Measurements from ENCODE around the gene SLC16A9.
A peak's percentile ranks its signal among the peaks of the same experiment; 100 is the strongest.

SLC16A9 gene

DNA sequence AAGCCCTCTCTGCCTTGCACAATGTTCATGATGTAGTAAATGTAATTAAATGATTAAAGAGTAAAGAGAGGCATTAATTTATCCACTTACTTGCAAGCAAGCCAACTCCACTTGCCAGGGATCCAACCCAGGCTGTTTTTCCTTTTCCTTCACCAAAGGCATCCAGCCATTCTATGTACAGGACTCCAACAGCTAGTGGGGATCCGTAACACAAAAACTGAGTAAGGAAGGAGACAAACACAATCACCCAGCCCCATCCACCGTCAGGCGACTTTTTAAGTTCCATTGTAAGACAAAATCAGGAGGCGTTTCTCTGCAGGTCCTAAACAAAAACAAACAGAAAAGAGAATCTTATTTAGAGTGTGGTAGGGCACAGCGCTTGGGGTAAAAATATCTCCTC, 25.6 kb downstream of the SLC16A9 start:
- no peak overlapping the region for H3K27ac ChIP-seq (ENCODE audit: low read length, poor library complexity, severe bottlenecking)
- 100% methylated on average over 1 of the region's 5 CpGs for WGBS
- H3K4ac ChIP-seq (ENCODE audit: low read depth in 1 of 2, low read length in 2 of 2), result no peak overlapping the region

GRCh38 chr10:59682986-59683937, 26.4 kb downstream of the SLC16A9 start:
- no peaks in the 10 kb centered on the region for H3K79me1 ChIP-seq (replicated peaks; ENCODE audit: low read length, poor library complexity, severe bottlenecking)
- no peak overlapping the region for H2BK15ac ChIP-seq (ENCODE audit: low read depth, poor library complexity, severe bottlenecking)
- no peak overlapping the region for H3K14ac ChIP-seq (ENCODE audit: low read length in 2 of 2)
- H3K9me3 ChIP-seq (ENCODE audit: control insufficient read depth, low read length), result no peaks in the 10 kb centered on the region
- H3K9ac ChIP-seq (ENCODE audit: low read length), result no peak overlapping the region
- H2BK5ac ChIP-seq (ENCODE audit: low read depth, low read length, poor library complexity, severe bottlenecking), result no peak overlapping the region
- H2BK120ac ChIP-seq (ENCODE audit: low read depth, low read length), result no peak overlapping the region
- H3K36me3 ChIP-seq (ENCODE audit: control insufficient read depth in 1 of 2, insufficient read depth in 2 of 2, low read depth in 1 of 2, low read length in 2 of 2), result no peaks in the 10 kb centered on the region
- no peak overlapping the region for H4K8ac ChIP-seq (ENCODE audit: low read length)
- no peak overlapping the region for H3K4me3 ChIP-seq (ENCODE audit: insufficient read depth in 1 of 2, low read depth in 1 of 2, low read length in 2 of 2)
- no peak overlapping the region for H3K18ac ChIP-seq (ENCODE audit: low read depth in 1 of 2, low read length in 2 of 2)
- H4K91ac ChIP-seq (ENCODE audit: low read length), result no peak overlapping the region
- no peak overlapping the region for H3K4me2 ChIP-seq (ENCODE audit: low read length, poor library complexity, severe bottlenecking)
- no peak for DNase-seq
- no peak overlapping the region for H3K4ac ChIP-seq (ENCODE audit: low read depth in 1 of 2, low read length in 2 of 2)
- H3K4me1 ChIP-seq (ENCODE audit: control insufficient read depth, insufficient read depth, low read depth, low read length), result no peaks in the 10 kb centered on the region
- no peak overlapping the region for H3K23ac ChIP-seq (ENCODE audit: low read length in 2 of 2)
- H2AFZ ChIP-seq (ENCODE audit: low read depth, low read length), result no peak overlapping the region
- 100% methylated on average over 2 of the region's 2 CpGs for WGBS
- no peak overlapping the region for H2BK12ac ChIP-seq (ENCODE audit: low read length in 2 of 2)
- H2AK5ac ChIP-seq (ENCODE audit: low read length, severe bottlenecking), result no peak overlapping the region
- no peaks in the 10 kb centered on the region for H3K27me3 ChIP-seq (ENCODE audit: control insufficient read depth in 1 of 2, insufficient read depth in 1 of 2, low read length in 2 of 2)
- H3K27ac ChIP-seq (ENCODE audit: low read length, poor library complexity, severe bottlenecking), result no peak overlapping the region

More for the DNA sequence above, 25.6 kb downstream of the SLC16A9 start:
- no peaks in the 10 kb centered on the region for H3K36me3 ChIP-seq (ENCODE audit: control insufficient read depth in 1 of 2, insufficient read depth in 2 of 2, low read depth in 1 of 2, low read length in 2 of 2)
- H4K91ac ChIP-seq (ENCODE audit: low read length), result no peak overlapping the region
- H2AFZ ChIP-seq (ENCODE audit: low read depth, low read length), result no peak overlapping the region
- no peak overlapping the region for H2BK5ac ChIP-seq (ENCODE audit: low read depth, low read length, poor library complexity, severe bottlenecking)
- no peak overlapping the region for H3K23ac ChIP-seq (ENCODE audit: low read length in 2 of 2)
- no peaks in the 10 kb centered on the region for H3K4me1 ChIP-seq (ENCODE audit: control insufficient read depth, insufficient read depth, low read depth, low read length)
- H4K8ac ChIP-seq (ENCODE audit: low read length), result no peak overlapping the region
- no peaks in the 10 kb centered on the region for H3K27me3 ChIP-seq (ENCODE audit: control insufficient read depth in 1 of 2, insufficient read depth in 1 of 2, low read length in 2 of 2)
- DNase-seq, result no peak
- H2BK120ac ChIP-seq (ENCODE audit: low read depth, low read length), result no peak overlapping the region
- H3K4me3 ChIP-seq (ENCODE audit: insufficient read depth in 1 of 2, low read depth in 1 of 2, low read length in 2 of 2), result no peak overlapping the region
- H3K14ac ChIP-seq (ENCODE audit: low read length in 2 of 2), result no peak overlapping the region
- no peak overlapping the region for H3K4me2 ChIP-seq (ENCODE audit: low read length, poor library complexity, severe bottlenecking)
- H3K79me1 ChIP-seq (replicated peaks; ENCODE audit: low read length, poor library complexity, severe bottlenecking), result no peaks in the 10 kb centered on the region
- H3K9me3 ChIP-seq (ENCODE audit: control insufficient read depth, low read length), result no peaks in the 10 kb centered on the region
- no peak overlapping the region for H3K18ac ChIP-seq (ENCODE audit: low read depth in 1 of 2, low read length in 2 of 2)
- H2BK12ac ChIP-seq (ENCODE audit: low read length in 2 of 2), result no peak overlapping the region
- H2AK5ac ChIP-seq (ENCODE audit: low read length, severe bottlenecking), result no peak overlapping the region
- no peak overlapping the region for H2BK15ac ChIP-seq (ENCODE audit: low read depth, poor library complexity, severe bottlenecking)
- no peak overlapping the region for H3K9ac ChIP-seq (ENCODE audit: low read length)

GRCh38 chr10:59680199-59680598, 29.5 kb downstream of the SLC16A9 start:
- 100% methylated on average over 1 of the region's 1 CpG for WGBS
- no peak overlapping the region for H2BK12ac ChIP-seq (ENCODE audit: low read length in 2 of 2)
- no peak overlapping the region for H2AK5ac ChIP-seq (ENCODE audit: low read length, severe bottlenecking)
- no peaks in the 10 kb centered on the region for H3K79me1 ChIP-seq (replicated peaks; ENCODE audit: low read length, poor library complexity, severe bottlenecking)
- no peak overlapping the region for H2BK5ac ChIP-seq (ENCODE audit: low read depth, low read length, poor library complexity, severe bottlenecking)
- H3K36me3 ChIP-seq (ENCODE audit: control insufficient read depth in 1 of 2, insufficient read depth in 2 of 2, low read depth in 1 of 2, low read length in 2 of 2), result no peaks in the 10 kb centered on the region
- no peak overlapping the region for H4K8ac ChIP-seq (ENCODE audit: low read length)
- H3K18ac ChIP-seq (ENCODE audit: low read depth in 1 of 2, low read length in 2 of 2), result no peak overlapping the region
- H3K27ac ChIP-seq (ENCODE audit: low read length, poor library complexity, severe bottlenecking), result no peak overlapping the region
- no peaks in the 10 kb centered on the region for H3K4me1 ChIP-seq (ENCODE audit: control insufficient read depth, insufficient read depth, low read depth, low read length)
- no peak overlapping the region for H4K91ac ChIP-seq (ENCODE audit: low read length)
- H3K4me3 ChIP-seq (ENCODE audit: insufficient read depth in 1 of 2, low read depth in 1 of 2, low read length in 2 of 2), result no peak overlapping the region
- no peak overlapping the region for H3K23ac ChIP-seq (ENCODE audit: low read length in 2 of 2)
- H3K4ac ChIP-seq (ENCODE audit: low read depth in 1 of 2, low read length in 2 of 2), result no peak overlapping the region
- no peak overlapping the region for H3K9ac ChIP-seq (ENCODE audit: low read length)
- no peaks in the 10 kb centered on the region for H3K27me3 ChIP-seq (ENCODE audit: control insufficient read depth in 1 of 2, insufficient read depth in 1 of 2, low read length in 2 of 2)
- H3K4me2 ChIP-seq (ENCODE audit: low read length, poor library complexity, severe bottlenecking), result no peak overlapping the region
- no peak overlapping the region for H2AFZ ChIP-seq (ENCODE audit: low read depth, low read length)
- H2BK120ac ChIP-seq (ENCODE audit: low read depth, low read length), result no peak overlapping the region
- H3K14ac ChIP-seq (ENCODE audit: low read length in 2 of 2), result no peak overlapping the region
- DNase-seq, result no peak
- no peak overlapping the region for H2BK15ac ChIP-seq (ENCODE audit: low read depth, poor library complexity, severe bottlenecking)
- H3K9me3 ChIP-seq (ENCODE audit: control insufficient read depth, low read length), result no peaks in the 10 kb centered on the region

GRCh38 chr10:59678884-59679301, 30.8 kb downstream of the SLC16A9 start:
- H2BK12ac ChIP-seq (ENCODE audit: low read length in 2 of 2), result no peak overlapping the region
- no peaks in the 10 kb centered on the region for H3K4me1 ChIP-seq (ENCODE audit: control insufficient read depth, insufficient read depth, low read depth, low read length)
- no peaks in the 10 kb centered on the region for H3K79me1 ChIP-seq (replicated peaks; ENCODE audit: low read length, poor library complexity, severe bottlenecking)
- H2BK120ac ChIP-seq (ENCODE audit: low read depth, low read length), result no peak overlapping the region
- H2BK15ac ChIP-seq (ENCODE audit: low read depth, poor library complexity, severe bottlenecking), result no peak overlapping the region
- peak overlapping the region in 1 of 2 experiments; percentile 28 for H3K14ac ChIP-seq (ENCODE audit: low read length in 2 of 2)
- H4K91ac ChIP-seq (ENCODE audit: low read length), result no peak overlapping the region
- no peak for DNase-seq
- H3K36me3 ChIP-seq (ENCODE audit: control insufficient read depth in 1 of 2, insufficient read depth in 2 of 2, low read depth in 1 of 2, low read length in 2 of 2), result no peaks in the 10 kb centered on the region
- no peak overlapping the region for H2BK5ac ChIP-seq (ENCODE audit: low read depth, low read length, poor library complexity, severe bottlenecking)
- H3K18ac ChIP-seq (ENCODE audit: low read depth in 1 of 2, low read length in 2 of 2), result no peak overlapping the region
- H3K23ac ChIP-seq (ENCODE audit: low read length in 2 of 2), result no peak overlapping the region
- no peaks in the 10 kb centered on the region for H3K9me3 ChIP-seq (ENCODE audit: control insufficient read depth, low read length)
- no peak overlapping the region for H3K4me2 ChIP-seq (ENCODE audit: low read length, poor library complexity, severe bottlenecking)
- H4K8ac ChIP-seq (ENCODE audit: low read length), result no peak overlapping the region
- H2AK5ac ChIP-seq (ENCODE audit: low read length, severe bottlenecking), result no peak overlapping the region
- H3K27me3 ChIP-seq (ENCODE audit: control insufficient read depth in 1 of 2, insufficient read depth in 1 of 2, low read length in 2 of 2), result no peaks in the 10 kb centered on the region
- no peak overlapping the region for H3K4me3 ChIP-seq (ENCODE audit: insufficient read depth in 1 of 2, low read depth in 1 of 2, low read length in 2 of 2)
- no peak overlapping the region for H3K4ac ChIP-seq (ENCODE audit: low read depth in 1 of 2, low read length in 2 of 2)
- no peak overlapping the region for H3K9ac ChIP-seq (ENCODE audit: low read length)
- H3K27ac ChIP-seq (ENCODE audit: low read length, poor library complexity, severe bottlenecking), result no peak overlapping the region
- no peak overlapping the region for H2AFZ ChIP-seq (ENCODE audit: low read depth, low read length)
- WGBS, result 64% methylated on average over 4 of the region's 4 CpGs

All from mesenchymal stem cell (in vitro differentiated cells and primary cell).